GM04503 (cell line): ENCODE results near the gene CNGA3.

Source experiments
- DNase-seq: peaks from one replicate; pipeline ENCODE4 v3.0.0-alpha.2; 2012; ENCODE audit warnings: low read depth

The CNGA3 gene

DNA sequence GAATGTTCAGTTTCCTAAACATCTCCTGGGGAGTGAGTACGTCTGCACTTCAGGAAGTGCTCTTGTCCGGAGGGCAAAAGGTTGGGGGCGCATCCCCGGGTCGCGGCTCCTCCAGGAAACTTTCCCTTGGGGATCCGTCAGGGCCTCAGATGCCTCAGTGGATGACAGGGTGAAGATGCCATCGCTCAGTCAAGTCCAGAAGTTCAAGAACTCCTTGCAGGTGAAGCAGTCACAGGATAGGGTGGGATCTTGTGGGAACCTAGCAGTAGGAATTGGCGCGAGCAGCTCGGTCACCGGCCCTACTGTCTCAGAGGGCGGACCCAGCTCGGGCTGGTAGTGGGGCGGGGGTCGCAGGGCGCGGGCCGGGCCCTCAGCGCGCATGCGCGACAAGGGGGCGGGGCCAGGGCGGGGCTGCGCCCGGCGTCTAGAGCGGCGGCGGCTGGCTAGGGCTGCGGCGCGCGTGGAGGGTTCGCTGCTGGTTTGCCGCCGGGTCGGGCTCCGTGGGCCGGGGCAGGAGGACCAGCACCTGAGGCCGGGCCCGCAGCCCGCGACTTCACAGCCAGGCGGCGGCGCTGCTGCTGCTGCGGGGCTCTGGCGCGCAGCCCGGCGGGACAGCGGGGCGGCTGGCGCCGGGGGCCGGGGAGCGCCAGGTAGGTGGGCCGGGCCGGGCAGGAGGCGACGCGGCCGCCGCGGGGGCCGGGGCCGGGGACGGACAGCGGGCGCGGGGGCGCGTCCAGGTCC, 98.3 kb downstream of the CNGA3 start, which contains the start of gene INPP4A:
INPP4A (plus strand) TSS at position 423 of the 741 bp plus-strand sequence. CDS start 75,191 bp downstream, outside the sequence.
- DNase-seq: no peak

DNA sequence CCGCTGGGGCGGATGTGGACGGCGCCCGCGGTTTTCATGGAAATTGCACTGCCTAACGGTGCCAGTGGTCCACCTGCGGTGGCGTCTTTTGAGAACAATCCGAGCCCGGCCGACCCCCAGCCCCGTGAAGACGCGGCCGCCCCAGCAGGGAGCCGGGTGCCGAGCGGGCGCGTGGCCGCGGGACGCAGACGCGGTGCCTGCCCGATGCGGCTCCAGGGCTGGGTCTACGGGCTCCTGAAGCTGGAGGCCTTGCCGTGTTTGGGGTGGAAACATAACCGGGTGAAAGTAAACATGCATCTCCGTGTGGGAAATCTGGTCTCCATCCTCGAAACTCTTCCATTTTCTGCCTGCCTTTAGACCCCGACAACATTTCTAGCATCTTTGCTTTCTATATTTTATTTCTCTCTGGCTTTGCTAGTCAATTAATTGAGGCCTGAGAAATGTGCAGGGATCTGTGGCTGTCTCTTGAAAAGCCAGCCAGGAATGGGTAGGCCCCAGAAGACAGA, 99.0 kb downstream of the CNGA3 start:
- no peak for DNase-seq

DNA sequence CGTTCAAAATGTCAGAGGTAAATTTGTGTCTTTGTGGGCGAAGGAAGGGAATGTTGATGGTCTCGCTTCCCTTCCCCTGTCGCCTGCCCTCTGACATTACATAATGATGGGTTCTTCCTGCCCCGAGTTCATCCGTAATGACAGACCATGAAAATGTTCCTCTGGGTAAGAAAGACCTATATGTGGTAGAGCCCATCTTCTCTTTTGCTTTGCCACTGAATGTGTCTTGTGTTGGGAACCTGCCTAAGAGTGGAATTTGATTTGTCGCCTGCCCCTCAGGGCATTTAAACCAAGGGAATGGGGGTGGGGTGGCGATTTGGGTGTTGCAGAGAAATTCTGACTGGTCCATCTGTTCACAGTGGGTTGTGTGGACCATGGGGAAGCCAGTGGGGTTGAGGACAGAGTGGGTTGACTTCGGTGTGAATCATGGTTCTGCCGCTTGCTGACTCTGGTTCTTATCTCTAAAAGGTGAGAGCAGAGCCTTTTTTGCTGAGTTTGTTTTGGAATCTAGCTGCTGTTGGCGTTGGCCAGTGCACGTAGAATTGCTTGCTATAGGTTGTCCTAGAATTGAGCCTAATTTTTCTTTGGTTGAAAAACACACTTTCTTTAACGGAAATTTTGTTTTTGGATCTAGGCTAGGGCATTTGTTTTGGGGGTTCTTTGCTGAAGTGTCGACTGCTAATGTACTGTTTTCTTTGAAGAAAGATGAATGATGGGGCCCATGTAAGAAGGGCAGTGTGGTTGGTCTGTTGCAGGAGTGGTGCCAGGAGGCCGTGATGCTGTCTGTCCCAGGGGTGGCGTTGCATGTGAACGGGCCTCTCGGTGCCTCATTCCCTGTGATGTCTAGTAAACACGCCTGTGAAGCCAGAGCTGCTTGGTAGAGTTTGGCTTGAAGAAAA, 99.7 kb downstream of the CNGA3 start:
- no peak for DNase-seq

DNA sequence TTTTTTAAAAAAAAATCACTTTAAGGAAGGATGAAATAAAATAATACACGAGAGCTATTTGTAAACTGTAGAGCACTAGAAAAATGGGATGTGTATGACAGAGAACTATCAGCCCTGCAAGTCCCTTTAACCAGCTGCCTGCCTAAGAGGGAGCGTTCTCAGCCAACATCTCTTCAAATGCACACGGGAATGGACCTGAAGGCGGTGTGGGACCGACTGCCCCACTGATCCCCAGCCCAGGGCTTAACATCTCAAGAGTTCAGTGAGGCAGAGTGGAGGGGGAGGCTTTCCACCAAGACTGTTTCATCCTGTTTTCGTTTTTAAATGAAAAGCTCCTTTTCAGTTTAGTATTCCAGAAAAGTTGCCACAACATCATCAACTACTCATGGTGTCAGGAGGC, 100.6 kb downstream of the CNGA3 start:
- no peak for DNase-seq
